Activated CD4-positive, alpha-beta memory T cell treated with anti-CD3 and anti-CD28 coated beads for 36 hours (primary cell): ENCODE measurements around the gene TKTL1. TPM values are rescaled to one million over a fixed set of nuclear protein-coding genes. Genes with fewer than 3 reads are reported as not detected.

Experiments used
- CTCF ChIA-PET: fragments of 350-600 bp; sonication (Branson Sonifier 250); formaldehyde crosslinking; loops from one replicate; lab custom pipeline; 2021; ENCODE audit warnings: antibody characterized with exemption, inconsistent platforms; lab: Charles Lee
- POLR2A ChIA-PET: fragments of 350-600 bp; sonication (Branson Sonifier 250); formaldehyde crosslinking; loops from one replicate; lab custom pipeline; 2021; ENCODE audit warnings: antibody characterized with exemption; lab: Charles Lee
- DNase-seq: peaks from one replicate; pipeline ENCODE4 v3.0.0-alpha.2; 2020
- H3K27ac Mint-ChIP-seq: one replicate; pipeline ENCODE4 v1.8.0; 2021; ENCODE audit warnings: mixed read lengths
- H3K27me3 Mint-ChIP-seq: one replicate; pipeline ENCODE4 v1.8.0; 2021; ENCODE audit warnings: mixed read lengths
- H3K36me3 Mint-ChIP-seq: one replicate; pipeline ENCODE4 v1.8.0; 2021; ENCODE audit warnings: mixed read lengths
- H3K4me1 Mint-ChIP-seq: one replicate; pipeline ENCODE4 v1.8.0; 2021; ENCODE audit warnings: low read depth, mixed read lengths
- H3K4me3 Mint-ChIP-seq: one replicate; pipeline ENCODE4 v1.8.0; 2021; ENCODE audit warnings: mild to moderate bottlenecking, mixed read lengths
- H3K9me3 Mint-ChIP-seq: one replicate; pipeline ENCODE4 v1.8.0; 2021; ENCODE audit warnings: mixed read lengths
- intact Hi-C: fragments of 100-400 bp; cut with micrococcal nuclease; formaldehyde crosslinking; loops from one replicate; pipeline ENCODE4 v1.15.1; 2023
- total RNA-seq, 2 experiments: library from RNA; stranded (reverse); gene quantifications; one replicate each; pipeline ENCODE4 v1.2.3, GENCODE V29; 2021

Gene TKTL1
- total RNA-seq, 2 experiments from 2014 or later: 0.15 to 0.21 TPM

GRCh38 chrX:154358829-154359228, 63.2 kb downstream of the TKTL1 start:
- intact Hi-C loops: no loop called here
- H3K36me3 Mint-ChIP-seq: peaks cover 26% of the 10 kb centered on the region

GRCh38 chrX:154359362-154360154, 64.0 kb downstream of the TKTL1 start:
- intact Hi-C loops: no loop called here
- ChIA-PET CTCF (no interaction called here), POLR2A (no interaction called here)
- Mint-ChIP-seq H3K27me3 (no peaks in the 10 kb centered on the region), H3K36me3 (peaks cover 26% of the 10 kb centered on the region), H3K27ac (no peak overlapping the region), H3K4me3 (no peak overlapping the region), H3K9me3 (no peaks in the 10 kb centered on the region), H3K4me1 (peaks cover 21% of the 10 kb centered on the region)
- DNase-seq: no peak

More at GRCh38 chrX:154358829-154359228, 63.2 kb downstream of the TKTL1 start:
- Mint-ChIP-seq H3K4me1 (peaks cover 25% of the 10 kb centered on the region), H3K4me3 (no peak overlapping the region), H3K27me3 (no peaks in the 10 kb centered on the region), H3K9me3 (no peaks in the 10 kb centered on the region), H3K27ac (peak overlapping the region; percentile 23)
- ChIA-PET POLR2A (no interaction called here), CTCF (no interaction called here)
- DNase-seq: no peak

- Mint-ChIP-seq H3K4me1 (peaks cover 25% of the 10 kb centered on the region), H3K36me3 (peaks cover 28% of the 10 kb centered on the region), H3K27ac (no peak overlapping the region), H3K9me3 (no peaks in the 10 kb centered on the region), H3K27me3 (no peaks in the 10 kb centered on the region), H3K4me3 (no peak overlapping the region)
- no peak for DNase-seq
- ChIA-PET CTCF (no interaction called here), POLR2A (no interaction called here)
- intact Hi-C loops: no loop called here
Observed at GRCh38 chrX:154360155-154360713, 64.6 kb downstream of the TKTL1 start.

- POLR2A ChIA-PET: interaction anchor here (0.7 kb wide), 1 partner anchor 12 kb away, joined by 3 read pairs; no protein-coding TSS in a partner anchor
- intact Hi-C loops: no loop called here
- Mint-ChIP-seq H3K4me3 (no peak overlapping the region), H3K36me3 (peaks cover 30% of the 10 kb centered on the region), H3K27ac (no peak overlapping the region), H3K27me3 (no peaks in the 10 kb centered on the region), H3K9me3 (no peaks in the 10 kb centered on the region), H3K4me1 (peaks cover 18% of the 10 kb centered on the region)
- no peak for DNase-seq
- CTCF ChIA-PET: no interaction called here
Observed at GRCh38 chrX:154362085-154362742, 66.6 kb downstream of the TKTL1 start.

- POLR2A ChIA-PET: no interaction called here
- CTCF ChIA-PET: no interaction called here
- Mint-ChIP-seq H3K36me3 (peaks cover 25% of the 10 kb centered on the region), H3K4me3 (no peak overlapping the region), H3K9me3 (no peaks in the 10 kb centered on the region), H3K27me3 (no peaks in the 10 kb centered on the region), H3K4me1 (peaks cover 14% of the 10 kb centered on the region), H3K27ac (no peak overlapping the region)
- DNase-seq: no peak
- intact Hi-C loops: no loop called here
Observed at GRCh38 chrX:154363706-154364439, 68.3 kb downstream of the TKTL1 start.

- Mint-ChIP-seq H3K4me1 (peaks cover 14% of the 10 kb centered on the region), H3K9me3 (no peaks in the 10 kb centered on the region), H3K27ac (no peak overlapping the region), H3K27me3 (no peaks in the 10 kb centered on the region), H3K36me3 (peaks cover 30% of the 10 kb centered on the region), H3K4me3 (no peak overlapping the region)
- POLR2A ChIA-PET: interaction anchor here (1.2 kb wide), 2 partner anchors 17 to 19 kb away, joined by 3 read pairs; no protein-coding TSS in a partner anchor
- CTCF ChIA-PET: no interaction called here
- intact Hi-C loops: no loop called here
- DNase-seq: no peak
Observed at GRCh38 chrX:154365052-154365600, 69.5 kb downstream of the TKTL1 start.

- H3K36me3 Mint-ChIP-seq: peaks cover 28% of the 10 kb centered on the region
- intact Hi-C loops: no loop called here
- H3K27ac Mint-ChIP-seq: no peak overlapping the region
- DNase-seq: no peak
- ChIA-PET POLR2A (interaction anchor here (1.2 kb wide), 1 partner anchor 18 kb away, joined by 3 read pairs; no protein-coding TSS in a partner anchor), CTCF (no interaction called here)
- no peaks in the 10 kb centered on the region for H3K27me3 Mint-ChIP-seq
- no peaks in the 10 kb centered on the region for H3K9me3 Mint-ChIP-seq
- peaks cover 14% of the 10 kb centered on the region for H3K4me1 Mint-ChIP-seq
- H3K4me3 Mint-ChIP-seq: no peak overlapping the region
Observed at GRCh38 chrX:154365997-154366665, 70.5 kb downstream of the TKTL1 start.

- CTCF ChIA-PET: no interaction called here
- H3K4me3 Mint-ChIP-seq: no peak overlapping the region
- H3K27ac Mint-ChIP-seq: peak overlapping the region; percentile 38
- POLR2A ChIA-PET: no interaction called here
- intact Hi-C loops: no loop called here
- H3K4me1 Mint-ChIP-seq: peaks cover 14% of the 10 kb centered on the region
- peaks cover 28% of the 10 kb centered on the region for H3K36me3 Mint-ChIP-seq
- H3K9me3 Mint-ChIP-seq: no peaks in the 10 kb centered on the region
- no peaks in the 10 kb centered on the region for H3K27me3 Mint-ChIP-seq
- no peak for DNase-seq
Observed at GRCh38 chrX:154366666-154367055, 71.1 kb downstream of the TKTL1 start.

GRCh38 chrX:154367474-154368308, 72.1 kb downstream of the TKTL1 start:
- Mint-ChIP-seq H3K27me3 (no peaks in the 10 kb centered on the region), H3K36me3 (peaks cover 26% of the 10 kb centered on the region), H3K4me3 (peak overlapping the region; percentile 69), H3K27ac (peak overlapping the region; percentile 87), H3K4me1 (peaks cover 20% of the 10 kb centered on the region), H3K9me3 (no peaks in the 10 kb centered on the region)
- POLR2A ChIA-PET: interaction anchor here (1.6 to 2.0 kb wide), 3 partner anchors 16 to 397 kb away, joined by 4 to 11 read pairs (median 5); partner anchors contain the start of genes HCFC1 and RPL10
- no peak for DNase-seq
- intact Hi-C loops: no loop called here
- CTCF ChIA-PET: no interaction called here

- Mint-ChIP-seq H3K4me3 (peak overlapping the region; percentile 96), H3K36me3 (peaks cover 22% of the 10 kb centered on the region), H3K4me1 (peaks cover 25% of the 10 kb centered on the region), H3K9me3 (no peaks in the 10 kb centered on the region), H3K27ac (peak overlapping the region; percentile 87), H3K27me3 (no peaks in the 10 kb centered on the region)
- peak; percentile 96 for DNase-seq
- ChIA-PET POLR2A (interaction anchor here (1.0 to 2.0 kb wide), 4 partner anchors 17 to 398 kb away, joined by 3 to 11 read pairs (median 4); partner anchors contain the start of genes HCFC1 and RPL10), CTCF (interaction anchor here (1.0 kb wide), 1 partner anchor 29 kb away, joined by 3 read pairs; the partner anchor contains the start of gene RPL10)
- intact Hi-C loops: loop anchor here (1.0 kb wide), 1 partner anchor 10 kb away; the partner anchor contains the start of gene EMD
Observed at GRCh38 chrX:154368630-154369448, 73.2 kb downstream of the TKTL1 start.
